ENCODE results near the gene NR1D2. TPM values are rescaled to one million over a fixed set of nuclear protein-coding genes. Genes with fewer than 3 reads are reported as not detected.
"Not testable (repeated sequence)": the region's sequence is repeated elsewhere in the genome, so short reads cannot be mapped to it uniquely, and the experiment has no call there.

The NR1D2 gene
- total RNA-seq, 1 donor from 2014 or later, result 25.0 TPM

GRCh38 chr3:23999012-23999641 is 54.0 kb downstream of the NR1D2 start:
- TF ChIP-seq, protein P1, sequence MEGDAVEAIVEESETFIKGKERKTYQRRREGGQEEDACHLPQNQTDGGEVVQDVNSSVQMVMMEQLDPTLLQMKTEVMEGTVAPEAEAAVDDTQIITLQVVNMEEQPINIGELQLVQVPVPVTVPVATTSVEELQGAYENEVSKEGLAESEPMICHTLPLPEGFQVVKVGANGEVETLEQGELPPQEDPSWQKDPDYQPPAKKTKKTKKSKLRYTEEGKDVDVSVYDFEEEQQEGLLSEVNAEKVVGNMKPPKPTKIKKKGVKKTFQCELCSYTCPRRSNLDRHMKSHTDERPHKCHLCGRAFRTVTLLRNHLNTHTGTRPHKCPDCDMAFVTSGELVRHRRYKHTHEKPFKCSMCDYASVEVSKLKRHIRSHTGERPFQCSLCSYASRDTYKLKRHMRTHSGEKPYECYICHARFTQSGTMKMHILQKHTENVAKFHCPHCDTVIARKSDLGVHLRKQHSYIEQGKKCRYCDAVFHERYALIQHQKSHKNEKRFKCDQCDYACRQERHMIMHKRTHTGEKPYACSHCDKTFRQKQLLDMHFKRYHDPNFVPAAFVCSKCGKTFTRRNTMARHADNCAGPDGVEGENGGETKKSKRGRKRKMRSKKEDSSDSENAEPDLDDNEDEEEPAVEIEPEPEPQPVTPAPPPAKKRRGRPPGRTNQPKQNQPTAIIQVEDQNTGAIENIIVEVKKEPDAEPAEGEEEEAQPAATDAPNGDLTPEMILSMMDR (IDR thresholded peaks at IDR 0.05), result peak; percentile 57
- H3K4me3 Mint-ChIP-seq, result peak overlapping the region; percentile 9
- intact Hi-C loops (cut with micrococcal nuclease), result loop anchor here (1.0 to 5.0 kb wide), 7 partner anchors 110 to 1595 kb away; no protein-coding TSS in a partner anchor
- peaks cover 6% of the 10 kb centered on the region for H3K4me1 Mint-ChIP-seq
- H3K9me3 Mint-ChIP-seq, result peaks cover 2% of the 10 kb centered on the region
- no peaks in the 10 kb centered on the region for H3K36me3 Mint-ChIP-seq (ENCODE audit: low read depth)
- ChIA-PET CTCF (interaction anchor here (0.8 to 1.7 kb wide), 9 partner anchors 10 to 271 kb away, joined by 3 to 5 read pairs (median 3); no protein-coding TSS in a partner anchor), POLR2A (interaction anchor here (0.7 kb wide), 1 partner anchor 1697 kb away, joined by 5 read pairs; no protein-coding TSS in a partner anchor)
- H3K27me3 Mint-ChIP-seq, result peaks cover 3% of the 10 kb centered on the region
- H3K27ac Mint-ChIP-seq, result no peak overlapping the region
- peak; percentile 52 for ATAC-seq (ENCODE audit: low read depth)
- DNase-seq, result peak; percentile 41

DNA sequence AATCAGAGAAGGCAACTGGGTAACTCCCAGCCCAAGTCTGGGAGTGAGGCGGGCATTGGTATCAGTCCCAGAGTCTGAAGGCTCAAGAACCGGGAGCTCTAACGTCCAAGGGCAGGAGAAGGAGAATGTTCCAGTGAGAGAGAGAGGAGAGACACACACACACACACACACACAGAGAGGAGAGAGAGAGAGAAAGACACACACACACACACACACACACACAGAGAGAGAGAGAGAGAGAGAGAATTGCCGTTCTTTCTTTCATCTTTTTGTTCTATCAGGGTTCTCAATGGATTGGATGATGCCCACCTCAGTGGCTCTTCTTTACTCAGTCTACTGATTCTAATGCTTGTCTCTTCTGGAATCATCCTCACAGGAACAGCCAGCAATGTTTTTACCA is 57.0 kb downstream of the NR1D2 start:
- no peak overlapping the region for H3K27ac Mint-ChIP-seq
- peaks cover 6% of the 10 kb centered on the region for H3K4me1 Mint-ChIP-seq
- peaks cover 3% of the 10 kb centered on the region for H3K27me3 Mint-ChIP-seq
- CTCF ChIA-PET, result interaction anchor here (0.6 kb wide), 1 partner anchor 126 kb away, joined by 3 read pairs; no protein-coding TSS in a partner anchor
- H3K9me3 Mint-ChIP-seq, result peaks cover 2% of the 10 kb centered on the region
- intact Hi-C loops (cut with micrococcal nuclease), result no loop called here
- DNase-seq, result no peak
- no peak overlapping the region for H3K4me3 Mint-ChIP-seq
- TF ChIP-seq, protein P1 (IDR thresholded peaks at IDR 0.05), result no peak
- POLR2A ChIA-PET, result no interaction called here
- no peak for ATAC-seq (ENCODE audit: low read depth)
- H3K36me3 Mint-ChIP-seq (ENCODE audit: low read depth), result no peaks in the 10 kb centered on the region

DNA sequence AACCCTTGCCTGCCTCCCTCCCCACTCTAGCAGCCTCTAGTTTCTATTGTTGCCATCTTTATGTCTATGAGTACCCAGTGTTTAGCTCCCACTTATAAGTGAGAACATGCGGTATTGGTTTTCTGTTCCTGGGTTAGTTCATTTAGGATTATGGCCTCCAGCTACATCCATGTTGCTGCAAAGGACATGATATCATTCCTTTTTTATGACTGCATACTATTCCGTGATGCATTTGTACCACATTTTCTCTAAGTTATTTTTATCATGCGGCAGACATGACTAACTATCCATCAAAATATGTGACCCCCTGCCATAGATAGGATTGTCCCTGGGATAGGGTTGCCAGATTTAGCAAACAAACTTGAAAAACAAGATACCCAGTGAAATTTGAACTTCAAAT is 58.4 kb downstream of the NR1D2 start:
- no peak for ATAC-seq (ENCODE audit: low read depth)
- Mint-ChIP-seq H3K4me3 (no peak overlapping the region), H3K4me1 (peaks cover 6% of the 10 kb centered on the region), H3K27me3 (peaks cover 3% of the 10 kb centered on the region), H3K36me3 (ENCODE audit: low read depth) (no peaks in the 10 kb centered on the region), H3K9me3 (peaks cover 2% of the 10 kb centered on the region), H3K27ac (no peak overlapping the region)
- TF ChIP-seq, protein P1 (IDR thresholded peaks at IDR 0.05), result no peak
- intact Hi-C loops (cut with micrococcal nuclease), result no loop called here
- ChIA-PET CTCF (interaction anchor here (1.5 kb wide), 1 partner anchor 169 kb away, joined by 3 read pairs; no protein-coding TSS in a partner anchor), POLR2A (no interaction called here)
- no peak for DNase-seq

GRCh38 chr3:24004171-24004938 is 59.3 kb downstream of the NR1D2 start:
- ChIA-PET CTCF (interaction anchor here (1.5 kb wide), 1 partner anchor 170 kb away, joined by 3 read pairs; no protein-coding TSS in a partner anchor), POLR2A (no interaction called here)
- H3K27me3 Mint-ChIP-seq, result peaks cover 3% of the 10 kb centered on the region
- H3K36me3 Mint-ChIP-seq (ENCODE audit: low read depth), result no peaks in the 10 kb centered on the region
- peaks cover 2% of the 10 kb centered on the region for H3K9me3 Mint-ChIP-seq
- no peak overlapping the region for H3K4me3 Mint-ChIP-seq
- ATAC-seq (ENCODE audit: low read depth) (no peak), DNase-seq (no peak)
- intact Hi-C loops (cut with micrococcal nuclease), result no loop called here
- TF ChIP-seq, protein P1 (IDR thresholded peaks at IDR 0.05), result no peak
- peaks cover 1% of the 10 kb centered on the region for H3K4me1 Mint-ChIP-seq
- no peak overlapping the region for H3K27ac Mint-ChIP-seq

DNA sequence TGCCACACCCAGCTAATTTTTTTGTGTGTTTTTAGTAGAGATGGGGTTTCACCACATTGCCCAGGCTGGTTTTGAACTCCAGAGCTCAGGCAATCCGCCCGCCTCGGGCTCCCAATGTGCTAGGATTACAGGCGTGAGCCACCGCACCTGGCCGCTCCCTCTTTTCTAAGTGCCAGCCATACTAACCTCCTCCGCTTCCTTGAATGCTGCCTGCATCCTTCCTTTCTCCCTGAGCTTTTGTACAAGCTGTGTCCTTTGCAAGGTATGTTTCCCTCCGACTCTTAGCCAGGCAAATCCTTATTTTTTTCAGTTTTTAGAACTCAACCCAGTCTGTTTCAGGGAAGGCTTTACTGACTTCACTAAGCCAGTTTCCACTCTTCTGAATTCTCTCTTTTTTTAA is 60.6 kb downstream of the NR1D2 start:
- TF ChIP-seq, protein P1 (IDR thresholded peaks at IDR 0.05), result no peak
- H3K9me3 Mint-ChIP-seq, result peaks cover 2% of the 10 kb centered on the region
- H3K36me3 Mint-ChIP-seq (ENCODE audit: low read depth), result no peaks in the 10 kb centered on the region
- no peak overlapping the region for H3K27ac Mint-ChIP-seq
- DNase-seq (no peak), ATAC-seq (ENCODE audit: low read depth) (no peak)
- ChIA-PET POLR2A (no interaction called here), CTCF (no interaction called here)
- no peak overlapping the region for H3K4me3 Mint-ChIP-seq
- H3K27me3 Mint-ChIP-seq, result peaks cover 3% of the 10 kb centered on the region
- H3K4me1 Mint-ChIP-seq, result no peaks in the 10 kb centered on the region
- intact Hi-C loops (cut with micrococcal nuclease), result no loop called here

GRCh38 chr3:24010834-24011233 is 65.7 kb downstream of the NR1D2 start:
- POLR2A ChIA-PET; H3K4me3 Mint-ChIP-seq; intact Hi-C loops (cut with micrococcal nuclease); H3K27me3 Mint-ChIP-seq; H3K9me3 Mint-ChIP-seq; H3K36me3 Mint-ChIP-seq (ENCODE audit: low read depth); DNase-seq; ATAC-seq (ENCODE audit: low read depth); H3K4me1 Mint-ChIP-seq; H3K27ac Mint-ChIP-seq: not testable (repeated sequence)
- CTCF ChIA-PET, result interaction anchor here (0.9 kb wide), 1 partner anchor 11 kb away, joined by 3 read pairs; no protein-coding TSS in a partner anchor
